Measurements from ENCODE around the gene TTI1.

TTI1 gene

GRCh38 chr20:37977786-37978185 lies 55.5 kb downstream of the TTI1 start:
- no peaks in the 10 kb centered on the region for H3K4me1 ChIP-seq (ENCODE audit: insufficient read depth, low read length)
- ATAC-seq (ENCODE audit: insufficient read depth, low read depth) (no peak), DNase-seq (no peak)
- no peak overlapping the region for H3K4me2 ChIP-seq (ENCODE audit: insufficient read depth, low read length)
- no peak overlapping the region for H3K4me3 ChIP-seq (ENCODE audit: low read depth in 1 of 2, low read length in 2 of 2)
- no peaks in the 10 kb centered on the region for H3K9me3 ChIP-seq (ENCODE audit: insufficient read depth, low read length, severe bottlenecking)
- H3K27ac ChIP-seq (ENCODE audit: low read length) = no peak overlapping the region
- TF ChIP-seq EZH2 (IDR thresholded peaks at IDR 0.05; ENCODE audit: borderline replicate concordance, low read depth, low read length, severe bottlenecking) = no peak
- TF ChIP-seq CTCF (IDR thresholded peaks at IDR 0.05; ENCODE audit: borderline replicate concordance, extremely low read depth, low read length, poor library complexity, severe bottlenecking) = no peak
- peaks cover 10% of the 10 kb centered on the region for H3K36me3 ChIP-seq (ENCODE audit: insufficient read depth, low read length)
- no peak overlapping the region for H2AFZ ChIP-seq (ENCODE audit: low read depth, low read length)
- H3K27me3 ChIP-seq (ENCODE audit: insufficient read depth, low read length, poor library complexity) = no peaks in the 10 kb centered on the region
- H3K9ac ChIP-seq (ENCODE audit: low read depth, low read length) = no peak overlapping the region
- no peaks in the 10 kb centered on the region for H3K79me2 ChIP-seq (ENCODE audit: insufficient read depth, low read length)
- peaks cover 4% of the 10 kb centered on the region; the same call in 1 of the 2 replicates for H4K20me1 ChIP-seq (ENCODE audit: insufficient read depth, low read length)

GRCh38 chr20:37977338-37977737 lies 55.9 kb downstream of the TTI1 start:
- Histone ChIP-seq H3K9me3 (ENCODE audit: insufficient read depth, low read length, severe bottlenecking) (no peaks in the 10 kb centered on the region), H3K4me2 (ENCODE audit: insufficient read depth, low read length) (no peak overlapping the region), H3K4me3 (ENCODE audit: low read depth in 1 of 2, low read length in 2 of 2) (no peak overlapping the region), H3K27me3 (ENCODE audit: insufficient read depth, low read length, poor library complexity) (no peaks in the 10 kb centered on the region), H3K79me2 (ENCODE audit: insufficient read depth, low read length) (no peaks in the 10 kb centered on the region), H3K36me3 (ENCODE audit: insufficient read depth, low read length) (peaks cover 6% of the 10 kb centered on the region), H3K9ac (ENCODE audit: low read depth, low read length) (no peak overlapping the region), H3K27ac (ENCODE audit: low read length) (no peak overlapping the region), H3K4me1 (ENCODE audit: insufficient read depth, low read length) (no peaks in the 10 kb centered on the region), H2AFZ (ENCODE audit: low read depth, low read length) (no peak overlapping the region), H4K20me1 (ENCODE audit: insufficient read depth, low read length) (peaks cover 4% of the 10 kb centered on the region; the same call in 1 of the 2 replicates)
- TF ChIP-seq EZH2 (IDR thresholded peaks at IDR 0.05; ENCODE audit: borderline replicate concordance, low read depth, low read length, severe bottlenecking) = no peak
- TF ChIP-seq CTCF (IDR thresholded peaks at IDR 0.05; ENCODE audit: borderline replicate concordance, extremely low read depth, low read length, poor library complexity, severe bottlenecking) = no peak
- no peak for ATAC-seq (ENCODE audit: insufficient read depth, low read depth)
- DNase-seq = no peak

GRCh38 chr20:37976887-37977286 lies 56.4 kb downstream of the TTI1 start:
- ATAC-seq (ENCODE audit: insufficient read depth, low read depth) = no peak
- Histone ChIP-seq H4K20me1 (ENCODE audit: insufficient read depth, low read length) (peaks cover 4% of the 10 kb centered on the region; the same call in 1 of the 2 replicates), H3K27ac (ENCODE audit: low read length) (no peak overlapping the region), H3K27me3 (ENCODE audit: insufficient read depth, low read length, poor library complexity) (no peaks in the 10 kb centered on the region), H3K4me2 (ENCODE audit: insufficient read depth, low read length) (no peak overlapping the region), H3K9me3 (ENCODE audit: insufficient read depth, low read length, severe bottlenecking) (no peaks in the 10 kb centered on the region), H3K4me1 (ENCODE audit: insufficient read depth, low read length) (no peaks in the 10 kb centered on the region), H3K36me3 (ENCODE audit: insufficient read depth, low read length) (peaks cover 5% of the 10 kb centered on the region), H3K79me2 (ENCODE audit: insufficient read depth, low read length) (no peaks in the 10 kb centered on the region), H3K4me3 (ENCODE audit: low read depth in 1 of 2, low read length in 2 of 2) (no peak overlapping the region), H3K9ac (ENCODE audit: low read depth, low read length) (no peak overlapping the region), H2AFZ (ENCODE audit: low read depth, low read length) (no peak overlapping the region)
- TF ChIP-seq EZH2 (IDR thresholded peaks at IDR 0.05; ENCODE audit: borderline replicate concordance, low read depth, low read length, severe bottlenecking) (no peak), CTCF (IDR thresholded peaks at IDR 0.05; ENCODE audit: borderline replicate concordance, extremely low read depth, low read length, poor library complexity, severe bottlenecking) (no peak)
- no peak for DNase-seq
